Spinal cord (tissue), 10 donors: ENCODE results near the gene SLC10A3. TPM values are rescaled to one million over a fixed set of nuclear protein-coding genes. Genes with fewer than 3 reads are reported as not detected.

Source experiments
- DNase-seq, 6 donors: peaks; one replicate each; pipeline versions ENCODE4 v3.0.0 to v3.0.0-alpha.2; 2013 to 2015; ENCODE audit warnings: low spot score in 6 of 6, low read depth in 4 of 6
- H3K27ac ChIP-seq: one replicate; pipeline ENCODE4 v1.5.1; 2013; ENCODE audit warnings: low read depth, low read length, control low read depth
- H3K27me3 ChIP-seq: one replicate; pipeline ENCODE4 v1.6.1; 2013; ENCODE audit warnings: low read length; ENCODE audit not compliant: control insufficient read depth, insufficient read depth
- H3K36me3 ChIP-seq: one replicate; pipeline ENCODE4 v1.6.1; 2013; ENCODE audit warnings: low read length; ENCODE audit not compliant: control insufficient read depth, insufficient read depth
- H3K4me1 ChIP-seq: one replicate; pipeline ENCODE4 v1.6.1; 2013; ENCODE audit warnings: low read length; ENCODE audit not compliant: control insufficient read depth, insufficient read depth
- H3K4me3 ChIP-seq: one replicate; pipeline ENCODE4 v1.5.1; 2013; ENCODE audit warnings: low read depth, low read length, control low read depth
- H3K9me3 ChIP-seq: one replicate; pipeline ENCODE4 v1.6.1; 2013; ENCODE audit warnings: low read length; ENCODE audit not compliant: control insufficient read depth, insufficient read depth
- WGBS: methylation state at CpG from one replicate; pipeline ENCODE4 v1.1.5; 2013; ENCODE audit warnings: missing lambda C conversion rate; ENCODE audit not compliant: insufficient coverage; 5-methylcytosine and 5-hydroxymethylcytosine counted together
- polyA plus RNA-seq, 2 donors: library from polyadenylated mRNA; unstranded; fragments of 120-200 nt; gene quantifications; one replicate each; pipeline ENCODE4 v1.2.1, GENCODE V29; 2013; ENCODE audit not compliant: insufficient read length in 2 of 2
- total RNA-seq, 2 donors: library from RNA; depleted of rRNA in 1 of 2; stranded (reverse); fragments of 120-200 nt in 1 of 2; fragments of >200 nt in 1 of 2; gene quantifications; one replicate each; pipeline versions ENCODE4 v1.2.3 to v1.2.4, GENCODE V29; 2013 to 2014
- donor health status: healthy.

The SLC10A3 gene
- total and polyA plus RNA-seq, 4 donors = 4.9 to 13.9 (median 9.3) TPM

GRCh38 chrX:154477891-154478477, 12.4 kb downstream of the SLC10A3 start:
- no peaks in the 10 kb centered on the region for H3K27me3 ChIP-seq
- H3K27ac ChIP-seq = no peak overlapping the region

GRCh38 chrX:154476821-154477220, 13.6 kb downstream of the SLC10A3 start:
- no peak overlapping the region for H3K4me3 ChIP-seq
- WGBS = 76% methylated on average over 7 of the region's 8 CpGs
- no peaks in the 10 kb centered on the region for H3K27me3 ChIP-seq
- DNase-seq = no peak
- peaks cover 18% of the 10 kb centered on the region for H3K36me3 ChIP-seq
- H3K27ac ChIP-seq = no peak overlapping the region
- peaks cover 21% of the 10 kb centered on the region for H3K4me1 ChIP-seq
- H3K9me3 ChIP-seq = no peaks in the 10 kb centered on the region

More at GRCh38 chrX:154477891-154478477, 12.4 kb downstream of the SLC10A3 start:
- 64% methylated on average over 20 of the region's 24 CpGs for WGBS
- Histone ChIP-seq H3K4me3 (peak overlapping the region; percentile 44), H3K4me1 (peaks cover 21% of the 10 kb centered on the region), H3K36me3 (peaks cover 11% of the 10 kb centered on the region), H3K9me3 (no peaks in the 10 kb centered on the region)
- DNase-seq = peak in 1 of 6 donors; percentile 5

GRCh38 chrX:154473683-154474082, 16.7 kb downstream of the SLC10A3 start:
- Histone ChIP-seq H3K36me3 (peaks cover 50% of the 10 kb centered on the region), H3K27ac (no peak overlapping the region), H3K4me1 (peaks cover 13% of the 10 kb centered on the region), H3K27me3 (no peaks in the 10 kb centered on the region), H3K4me3 (no peak overlapping the region), H3K9me3 (no peaks in the 10 kb centered on the region)
- no peak for DNase-seq
- WGBS = 40% methylated on average over 1 of the region's 7 CpGs

GRCh38 chrX:154472685-154473632, 17.5 kb downstream of the SLC10A3 start:
- no peak overlapping the region for H3K27ac ChIP-seq
- H3K36me3 ChIP-seq = peaks cover 57% of the 10 kb centered on the region
- H3K4me3 ChIP-seq = no peak overlapping the region
- peaks cover 8% of the 10 kb centered on the region for H3K4me1 ChIP-seq
- no peak for DNase-seq
- no peaks in the 10 kb centered on the region for H3K9me3 ChIP-seq
- H3K27me3 ChIP-seq = no peaks in the 10 kb centered on the region
- 79% methylated on average over 24 of the region's 28 CpGs for WGBS

- DNase-seq = no peak
- peaks cover 66% of the 10 kb centered on the region for H3K36me3 ChIP-seq
- no peak overlapping the region for H3K4me3 ChIP-seq
- no peaks in the 10 kb centered on the region for H3K9me3 ChIP-seq
- no peaks in the 10 kb centered on the region for H3K27me3 ChIP-seq
- 84% methylated on average over 21 of the region's 23 CpGs for WGBS
- no peak overlapping the region for H3K27ac ChIP-seq
- peaks cover 5% of the 10 kb centered on the region for H3K4me1 ChIP-seq
Measured at GRCh38 chrX:154471839-154472684, 18.4 kb downstream of the SLC10A3 start.

GRCh38 chrX:154470914-154471568, 19.4 kb downstream of the SLC10A3 start:
- Histone ChIP-seq H3K27me3 (no peaks in the 10 kb centered on the region), H3K27ac (no peak overlapping the region), H3K36me3 (peaks cover 76% of the 10 kb centered on the region), H3K4me3 (no peak overlapping the region), H3K9me3 (no peaks in the 10 kb centered on the region), H3K4me1 (no peaks in the 10 kb centered on the region)
- no peak for DNase-seq
- 89% methylated on average over 23 of the region's 23 CpGs for WGBS

GRCh38 chrX:154470434-154470833, 20.0 kb downstream of the SLC10A3 start:
- Histone ChIP-seq H3K27me3 (no peaks in the 10 kb centered on the region), H3K36me3 (peaks cover 82% of the 10 kb centered on the region), H3K9me3 (no peaks in the 10 kb centered on the region), H3K4me3 (no peak overlapping the region), H3K27ac (no peak overlapping the region), H3K4me1 (no peaks in the 10 kb centered on the region)
- no peak for DNase-seq
- WGBS = 89% methylated on average over 14 of the region's 14 CpGs

GRCh38 chrX:154469880-154470279, 20.5 kb downstream of the SLC10A3 start:
- Histone ChIP-seq H3K4me3 (no peak overlapping the region), H3K27me3 (no peaks in the 10 kb centered on the region), H3K4me1 (no peaks in the 10 kb centered on the region), H3K27ac (no peak overlapping the region), H3K36me3 (peaks cover 88% of the 10 kb centered on the region), H3K9me3 (no peaks in the 10 kb centered on the region)
- no peak for DNase-seq
- WGBS = 89% methylated on average over 18 of the region's 18 CpGs

GRCh38 chrX:154469114-154469513, 21.3 kb downstream of the SLC10A3 start:
- H3K4me3 ChIP-seq = no peak overlapping the region
- WGBS = 81% methylated on average over 9 of the region's 9 CpGs
- H3K9me3 ChIP-seq = no peaks in the 10 kb centered on the region
- no peaks in the 10 kb centered on the region for H3K4me1 ChIP-seq
- no peaks in the 10 kb centered on the region for H3K27me3 ChIP-seq
- H3K27ac ChIP-seq = no peak overlapping the region
- DNase-seq = no peak
- H3K36me3 ChIP-seq = peaks cover 93% of the 10 kb centered on the region
